Upper lobe of left lung (tissue), 4 donors: ENCODE results near the gene NCOA4.

Experiments used
- EP300 ChIP-seq, 4 donors: sonication (generic); formaldehyde crosslinking; IDR thresholded peaks; one replicate each; pipeline ENCODE4 v1.5.1; 2017; ENCODE audit warnings: antibody characterized with exemption in 4 of 4, control low read depth in 2 of 4
- POLR2A ChIP-seq, 4 donors: fragments of 450-650 bp; IDR thresholded peaks; one replicate each; pipeline ENCODE4 v1.5.1; 2016 to 2017; ENCODE audit warnings: antibody characterized with exemption in 4 of 4, mild to moderate bottlenecking in 2 of 4
- TF ChIP-seq, protein P1 (sequence below), 6 experiments: fragments of 450-650 bp in 4 of 6; fragments of 200-600 bp in 2 of 6; sonication (generic) in 2 of 6; IDR thresholded peaks; one replicate each; pipeline ENCODE4 v1.5.1; 2016 to 2019; ENCODE audit warnings: antibody characterized with exemption in 6 of 6

DNA sequence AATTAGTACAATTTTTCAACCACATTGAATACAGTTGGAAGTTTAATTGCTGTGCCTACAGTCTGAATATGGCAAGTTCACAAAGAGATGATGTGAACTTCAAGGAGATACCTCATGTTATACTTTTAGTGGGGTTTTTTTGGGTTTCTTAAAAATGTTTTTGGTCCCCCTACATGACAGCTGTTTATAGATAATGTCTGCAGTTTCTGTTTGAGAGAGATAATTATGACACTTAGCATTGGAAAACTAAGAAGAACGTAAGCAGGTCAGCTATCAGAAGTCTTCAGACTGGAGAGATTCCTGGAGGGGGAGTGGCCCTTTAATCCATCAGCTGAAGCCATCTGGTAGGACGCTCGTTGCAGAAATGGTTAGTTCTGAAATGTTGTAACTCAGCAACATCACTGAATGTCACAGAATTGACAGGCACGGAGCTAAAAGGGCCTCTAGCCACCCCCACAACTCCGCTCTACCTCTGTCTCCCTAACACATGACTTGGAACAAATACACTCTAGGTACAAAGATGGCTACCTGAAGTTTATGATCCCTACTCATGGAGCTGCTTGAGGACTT is 29.2 kb downstream of the NCOA4 start:
- TF ChIP-seq, protein P1, sequence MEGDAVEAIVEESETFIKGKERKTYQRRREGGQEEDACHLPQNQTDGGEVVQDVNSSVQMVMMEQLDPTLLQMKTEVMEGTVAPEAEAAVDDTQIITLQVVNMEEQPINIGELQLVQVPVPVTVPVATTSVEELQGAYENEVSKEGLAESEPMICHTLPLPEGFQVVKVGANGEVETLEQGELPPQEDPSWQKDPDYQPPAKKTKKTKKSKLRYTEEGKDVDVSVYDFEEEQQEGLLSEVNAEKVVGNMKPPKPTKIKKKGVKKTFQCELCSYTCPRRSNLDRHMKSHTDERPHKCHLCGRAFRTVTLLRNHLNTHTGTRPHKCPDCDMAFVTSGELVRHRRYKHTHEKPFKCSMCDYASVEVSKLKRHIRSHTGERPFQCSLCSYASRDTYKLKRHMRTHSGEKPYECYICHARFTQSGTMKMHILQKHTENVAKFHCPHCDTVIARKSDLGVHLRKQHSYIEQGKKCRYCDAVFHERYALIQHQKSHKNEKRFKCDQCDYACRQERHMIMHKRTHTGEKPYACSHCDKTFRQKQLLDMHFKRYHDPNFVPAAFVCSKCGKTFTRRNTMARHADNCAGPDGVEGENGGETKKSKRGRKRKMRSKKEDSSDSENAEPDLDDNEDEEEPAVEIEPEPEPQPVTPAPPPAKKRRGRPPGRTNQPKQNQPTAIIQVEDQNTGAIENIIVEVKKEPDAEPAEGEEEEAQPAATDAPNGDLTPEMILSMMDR (IDR thresholded peaks at IDR 0.05), result no peak
- TF ChIP-seq EP300 (IDR thresholded peaks at IDR 0.05) (no peak), POLR2A (IDR thresholded peaks at IDR 0.05) (no peak)
